Central memory CD8-positive, alpha-beta T cell (primary cell): ENCODE results near the gene MECR.
A peak's percentile ranks its signal among the peaks of the same experiment; 100 is the strongest.

Source experiments
- ATAC-seq: fragments of 150-1000 bp; cut with Tn5 transposase; replicated peaks from 2 replicates; pipeline ENCODE4 v1.10.0; 2022; ENCODE audit warnings: mild to moderate bottlenecking, moderate FRiP score, moderate number of reproducible peaks; ENCODE audit not compliant: poor library complexity, severe bottlenecking; ENCODE audit errors: extremely low read depth
- DNase-seq, 2 donors: peaks; one replicate each; pipeline ENCODE4 v3.0.0; 2021; ENCODE audit warnings: low spot score in 2 of 2
- H3K27ac Mint-ChIP-seq: one replicate; pipeline ENCODE4 v1.8.0; 2022; ENCODE audit warnings: low read depth, mild to moderate bottlenecking, moderate library complexity, mixed read lengths
- H3K27me3 Mint-ChIP-seq: one replicate; pipeline ENCODE4 v1.8.0; 2022; ENCODE audit warnings: mixed read lengths
- H3K36me3 Mint-ChIP-seq: one replicate; pipeline ENCODE4 v1.8.0; 2022; ENCODE audit warnings: mild to moderate bottlenecking, moderate library complexity, mixed read lengths; ENCODE audit not compliant: insufficient read depth
- H3K4me1 Mint-ChIP-seq: one replicate; pipeline ENCODE4 v1.8.0; 2022; ENCODE audit warnings: mixed read lengths
- H3K4me3 Mint-ChIP-seq: one replicate; pipeline ENCODE4 v1.8.0; 2022; ENCODE audit warnings: mild to moderate bottlenecking, moderate library complexity, mixed read lengths
- H3K9me3 Mint-ChIP-seq: one replicate; pipeline ENCODE4 v1.8.0; 2022; ENCODE audit warnings: mixed read lengths

The MECR gene

DNA sequence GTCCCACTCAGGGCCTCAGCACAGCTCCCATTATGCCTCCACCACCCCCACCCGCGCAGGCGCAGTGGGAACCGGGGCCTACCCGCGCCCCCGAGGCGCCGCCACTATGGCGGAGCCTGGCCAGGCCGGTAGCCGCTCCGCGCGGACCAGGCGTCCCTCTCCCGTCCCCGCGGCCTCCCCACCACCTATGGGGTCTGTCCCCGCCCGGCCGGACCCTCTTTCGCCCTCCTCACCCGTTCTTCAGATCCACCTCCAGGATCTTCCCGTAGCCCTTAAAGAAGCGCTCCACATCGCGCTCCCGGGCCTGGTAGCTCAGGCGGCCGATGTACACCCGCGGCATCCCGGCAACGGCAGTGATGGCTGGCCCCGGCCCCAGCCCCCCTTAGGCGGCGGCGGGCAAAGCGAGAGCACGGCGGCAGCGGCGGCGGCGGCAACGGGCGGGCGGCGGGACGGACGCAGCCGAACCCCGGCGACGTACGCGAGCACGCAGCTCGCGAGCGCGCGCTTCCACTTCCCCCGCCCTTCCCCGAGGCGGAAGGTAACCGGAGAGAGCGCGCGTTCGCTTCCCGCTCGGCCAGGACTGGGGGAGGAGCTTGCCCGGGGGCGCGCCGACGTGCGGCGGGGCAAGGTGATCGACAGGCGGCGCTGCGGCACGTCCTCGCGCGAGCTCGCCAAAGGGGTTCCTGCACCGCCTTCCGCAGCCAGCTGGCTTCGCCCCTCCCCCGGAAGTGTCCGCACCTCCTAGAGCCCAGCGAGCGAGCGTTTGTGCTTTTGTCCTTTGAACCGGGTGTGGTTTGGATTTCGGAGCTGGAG is 49.1 kb downstream of the MECR start, which contains the start of gene SRSF4:
SRSF4 (minus strand) TSS at position 488 of the 813 bp plus-strand sequence; CDS start at position 340, 148 bp downstream.
- Mint-ChIP-seq H3K9me3 (no peaks in the 10 kb centered on the region), H3K4me1 (peaks cover 45% of the 10 kb centered on the region), H3K27ac (peak within 1 kb of the TSS; percentile 94), H3K27me3 (no peaks in the 10 kb centered on the region), H3K36me3 (peaks cover 25% of the 10 kb centered on the region), H3K4me3 (peak within 1 kb of the TSS; percentile 85)
- DNase-seq, result peak; percentile 99
- peak; percentile 89 for ATAC-seq

DNA sequence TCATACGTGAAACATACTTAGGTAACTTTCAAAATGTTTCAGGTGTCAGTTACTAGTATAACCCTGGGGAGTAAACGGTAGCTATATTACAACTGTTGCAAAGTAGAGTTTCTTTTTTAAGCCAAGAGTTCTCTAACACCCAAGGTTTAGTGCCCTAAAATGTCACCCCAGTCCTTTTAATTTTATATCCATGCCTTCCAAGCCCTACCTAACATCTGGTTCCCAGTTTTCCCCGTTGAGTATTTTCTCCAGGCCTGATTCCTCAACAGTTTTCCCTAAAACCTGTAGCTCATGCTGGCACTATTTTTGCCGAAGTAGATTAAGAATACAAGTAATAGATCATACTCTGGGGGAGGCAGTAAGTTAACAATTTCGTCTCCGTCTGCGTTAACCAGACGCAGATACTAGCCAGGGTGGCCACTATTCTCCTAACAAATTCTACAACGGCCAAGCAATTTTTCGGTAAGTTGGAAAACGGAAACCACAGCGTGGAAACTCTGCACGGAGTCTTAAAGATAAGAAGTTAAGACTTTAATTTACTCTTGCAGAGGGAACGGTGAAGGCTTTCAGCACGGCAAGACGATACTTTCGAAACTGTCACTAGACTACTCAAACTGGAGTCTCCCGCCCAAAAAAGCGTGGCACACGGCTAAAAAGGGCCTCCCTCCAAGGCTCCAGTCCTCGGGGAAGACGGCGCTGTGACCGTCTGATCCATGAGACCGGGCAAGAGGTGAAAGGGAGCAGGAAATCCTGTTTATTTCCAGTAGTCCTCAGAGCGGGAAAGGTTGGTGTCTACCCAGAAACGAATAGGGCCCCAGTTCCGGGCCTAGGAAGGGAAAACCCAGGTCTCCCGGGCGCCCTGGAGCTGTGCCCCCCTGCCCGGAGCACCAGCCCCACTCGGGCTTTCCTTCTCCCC is 50.0 kb downstream of the MECR start:
- H3K36me3 Mint-ChIP-seq, result peaks cover 27% of the 10 kb centered on the region
- H3K9me3 Mint-ChIP-seq, result no peaks in the 10 kb centered on the region
- peak overlapping the region; percentile 94 for H3K27ac Mint-ChIP-seq
- H3K4me1 Mint-ChIP-seq, result peaks cover 49% of the 10 kb centered on the region
- no peaks in the 10 kb centered on the region for H3K27me3 Mint-ChIP-seq
- peak overlapping the region; percentile 85 for H3K4me3 Mint-ChIP-seq
- ATAC-seq (no peak), DNase-seq (no peak)

DNA sequence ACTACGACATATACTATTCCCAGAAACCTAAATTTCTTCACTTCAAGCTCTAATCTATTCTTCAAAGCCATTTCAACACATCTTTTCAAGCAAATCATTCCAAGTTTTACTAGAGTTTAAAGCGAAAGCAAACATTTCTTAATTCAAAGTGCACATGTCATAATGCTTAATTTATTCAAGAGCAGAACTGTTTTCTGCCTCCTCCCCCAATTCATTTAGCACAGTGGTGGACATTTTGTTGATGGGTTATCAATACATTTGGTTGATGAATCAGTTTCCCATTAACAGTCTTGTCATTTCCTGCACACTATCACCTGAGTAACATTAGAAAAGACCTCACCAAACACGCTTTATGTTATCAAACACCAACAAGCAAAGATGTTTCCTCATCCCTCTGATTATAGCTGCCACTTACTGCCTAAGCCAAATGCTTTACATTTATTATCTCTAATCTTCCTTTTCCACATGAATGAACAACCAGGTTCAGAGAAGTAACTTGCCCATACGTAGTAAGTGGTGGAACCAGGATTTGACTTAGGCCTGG is 51.0 kb downstream of the MECR start:
- Mint-ChIP-seq H3K36me3 (peaks cover 27% of the 10 kb centered on the region), H3K4me3 (peak overlapping the region; percentile 85), H3K27ac (peak overlapping the region; percentile 94), H3K9me3 (no peaks in the 10 kb centered on the region), H3K27me3 (no peaks in the 10 kb centered on the region), H3K4me1 (peaks cover 49% of the 10 kb centered on the region)
- ATAC-seq, result no peak
- no peak for DNase-seq

DNA sequence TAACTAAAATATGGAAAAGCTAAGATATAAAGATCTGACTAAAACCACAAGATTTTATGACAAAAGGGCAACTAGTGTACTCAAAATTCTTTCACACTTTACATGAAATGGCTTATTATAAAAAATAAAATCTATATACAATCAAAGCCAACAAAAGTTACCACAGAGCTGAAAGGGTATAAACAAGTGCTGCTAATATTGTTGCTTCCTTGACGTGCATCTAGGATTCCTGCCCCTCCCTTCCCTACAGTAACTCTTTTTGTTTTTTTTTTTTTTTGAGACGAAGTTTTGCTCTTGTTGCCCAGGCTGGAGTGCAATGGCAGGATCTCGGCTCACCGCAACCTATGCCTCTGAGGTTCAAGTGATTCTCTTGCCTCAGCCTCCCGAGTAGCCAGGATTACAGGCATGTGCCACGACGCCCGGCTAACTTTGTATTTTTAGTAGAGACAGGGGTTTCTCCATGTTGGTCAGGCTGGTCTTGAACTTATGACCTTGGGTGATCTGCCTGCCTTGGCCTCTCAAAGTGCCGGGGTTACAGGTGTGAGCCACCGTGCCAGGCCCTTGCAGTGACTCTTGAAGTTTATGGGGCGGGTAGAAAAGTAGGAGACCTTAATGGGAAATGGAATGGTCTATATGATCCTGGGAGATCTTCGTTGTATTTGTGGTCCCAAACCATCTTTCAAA is 53.6 kb downstream of the MECR start:
- ATAC-seq (no peak), DNase-seq (no peak)
- H3K4me1 Mint-ChIP-seq, result peaks cover 56% of the 10 kb centered on the region
- no peaks in the 10 kb centered on the region for H3K27me3 Mint-ChIP-seq
- peaks cover 31% of the 10 kb centered on the region for H3K36me3 Mint-ChIP-seq
- no peaks in the 10 kb centered on the region for H3K9me3 Mint-ChIP-seq
- H3K4me3 Mint-ChIP-seq, result peak overlapping the region; percentile 49
- H3K27ac Mint-ChIP-seq, result peak overlapping the region; percentile 67

DNA sequence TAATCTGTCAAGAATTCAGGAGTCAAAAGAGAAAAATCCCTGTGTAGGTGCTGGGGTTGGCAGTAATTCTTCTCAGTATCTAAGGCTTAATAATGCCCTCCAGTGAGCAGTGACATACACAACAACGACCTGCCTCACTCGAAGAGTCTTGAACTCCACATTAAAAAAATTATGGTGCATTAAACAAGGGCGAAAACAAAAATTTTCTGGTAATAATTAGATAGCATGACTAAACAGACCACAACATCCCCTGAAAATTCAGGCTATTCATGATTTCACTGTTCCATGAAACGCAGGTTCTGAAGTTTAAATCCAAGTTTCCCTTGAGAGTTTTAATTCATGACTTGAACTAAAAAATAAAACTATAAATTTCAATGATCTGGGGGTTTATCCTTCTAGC is 54.2 kb downstream of the MECR start:
- peaks cover 59% of the 10 kb centered on the region for H3K4me1 Mint-ChIP-seq
- H3K9me3 Mint-ChIP-seq, result no peaks in the 10 kb centered on the region
- peaks cover 28% of the 10 kb centered on the region for H3K36me3 Mint-ChIP-seq
- peak overlapping the region; percentile 67 for H3K27ac Mint-ChIP-seq
- ATAC-seq (no peak), DNase-seq (no peak)
- no peak overlapping the region for H3K4me3 Mint-ChIP-seq
- no peaks in the 10 kb centered on the region for H3K27me3 Mint-ChIP-seq

DNA sequence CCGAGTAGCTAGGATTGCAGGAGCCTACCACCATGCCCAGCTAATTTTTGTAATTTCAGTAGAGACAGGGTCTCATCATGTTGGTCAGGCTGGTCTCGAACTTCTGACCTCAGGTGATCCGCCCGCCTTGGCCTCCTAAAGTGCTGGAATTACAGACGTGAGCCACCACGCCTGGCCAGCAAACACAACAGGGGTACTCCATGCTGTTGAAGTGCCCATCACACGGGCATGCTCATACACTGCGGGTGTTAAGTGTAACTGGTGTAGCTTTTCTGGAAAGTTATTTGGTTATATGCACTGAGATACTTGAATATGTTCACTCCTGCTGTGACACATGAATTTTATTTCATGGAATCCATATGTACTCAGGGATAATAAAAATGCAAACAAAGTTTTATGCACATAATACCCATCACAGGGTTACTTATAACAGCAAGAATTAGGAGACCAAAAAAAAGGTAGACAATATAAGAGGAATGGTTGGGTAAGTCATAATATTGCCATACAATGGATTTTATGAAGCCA is 58.3 kb downstream of the MECR start:
- Mint-ChIP-seq H3K9me3 (no peaks in the 10 kb centered on the region), H3K4me3 (peak overlapping the region; percentile 13), H3K36me3 (peaks cover 20% of the 10 kb centered on the region), H3K4me1 (peaks cover 61% of the 10 kb centered on the region), H3K27ac (no peak overlapping the region), H3K27me3 (no peaks in the 10 kb centered on the region)
- DNase-seq (no peak), ATAC-seq (no peak)

DNA sequence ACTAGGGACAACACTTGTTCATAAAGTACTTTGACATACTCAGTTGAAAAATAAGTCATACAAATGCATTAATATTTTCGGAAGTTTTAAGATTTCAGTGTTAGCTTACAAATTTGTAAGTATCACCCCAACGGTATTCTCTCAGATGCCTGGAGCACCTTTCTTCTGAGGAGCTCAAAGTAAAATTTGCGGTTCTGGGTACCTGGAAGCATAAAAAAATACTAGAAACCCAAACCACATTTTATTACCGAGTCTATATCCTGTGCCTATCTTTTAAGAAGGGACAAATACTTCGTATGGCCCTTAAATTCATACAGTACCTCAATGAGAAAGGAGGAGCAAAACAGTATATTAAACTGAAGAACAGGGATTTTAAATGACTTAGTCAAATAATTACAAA is 59.2 kb downstream of the MECR start:
- Mint-ChIP-seq H3K4me3 (peak overlapping the region; percentile 61), H3K36me3 (peaks cover 26% of the 10 kb centered on the region)
- ATAC-seq, result no peak

GRCh38 chr1:29171089-29171488 is 59.6 kb downstream of the MECR start:
- Mint-ChIP-seq H3K4me3 (peak overlapping the region; percentile 61), H3K36me3 (peaks cover 28% of the 10 kb centered on the region), H3K27me3 (no peaks in the 10 kb centered on the region), H3K4me1 (peaks cover 65% of the 10 kb centered on the region), H3K9me3 (no peaks in the 10 kb centered on the region), H3K27ac (peak overlapping the region; percentile 78)
- no peak for ATAC-seq
- DNase-seq, result no peak

More for the DNA sequence above, 59.2 kb downstream of the MECR start:
- H3K4me1 Mint-ChIP-seq, result peaks cover 63% of the 10 kb centered on the region
- no peak for DNase-seq
- H3K9me3 Mint-ChIP-seq, result no peaks in the 10 kb centered on the region
- no peaks in the 10 kb centered on the region for H3K27me3 Mint-ChIP-seq
- no peak overlapping the region for H3K27ac Mint-ChIP-seq

DNA sequence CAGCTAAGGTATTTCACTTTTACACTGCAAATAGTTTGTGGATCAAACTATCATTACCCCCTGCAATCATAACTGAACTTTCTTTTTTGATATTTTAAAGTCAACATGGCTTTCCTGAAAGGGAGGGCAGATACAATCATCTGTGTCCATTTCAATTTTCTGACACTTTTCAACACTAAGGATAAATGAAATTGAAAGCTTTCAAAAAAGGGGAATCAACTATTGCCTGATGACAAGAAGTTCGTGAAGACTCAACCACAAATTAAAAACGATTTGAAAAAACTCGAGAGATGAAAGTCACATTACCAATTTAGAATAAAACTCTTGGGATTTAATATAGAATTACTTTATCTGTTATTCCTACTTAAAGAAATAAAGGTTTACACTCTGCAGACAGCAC is 60.8 kb downstream of the MECR start:
- Mint-ChIP-seq H3K4me3 (peak overlapping the region; percentile 18), H3K36me3 (peaks cover 38% of the 10 kb centered on the region), H3K4me1 (peaks cover 73% of the 10 kb centered on the region), H3K9me3 (no peaks in the 10 kb centered on the region), H3K27me3 (no peaks in the 10 kb centered on the region), H3K27ac (peak overlapping the region; percentile 78)
- ATAC-seq (no peak), DNase-seq (no peak)

- ATAC-seq (no peak), DNase-seq (no peak)
- H3K27ac Mint-ChIP-seq, result peak overlapping the region; percentile 38
- peaks cover 40% of the 10 kb centered on the region for H3K36me3 Mint-ChIP-seq
- H3K9me3 Mint-ChIP-seq, result no peaks in the 10 kb centered on the region
- H3K27me3 Mint-ChIP-seq, result no peaks in the 10 kb centered on the region
- peaks cover 76% of the 10 kb centered on the region for H3K4me1 Mint-ChIP-seq
- H3K4me3 Mint-ChIP-seq, result no peak overlapping the region
Measured at GRCh38 chr1:29167904-29168303, 62.8 kb downstream of the MECR start.

- H3K9me3 Mint-ChIP-seq, result no peaks in the 10 kb centered on the region
- no peak for ATAC-seq
- H3K27ac Mint-ChIP-seq, result no peak overlapping the region
- H3K4me1 Mint-ChIP-seq, result peaks cover 70% of the 10 kb centered on the region
- no peak for DNase-seq
- no peaks in the 10 kb centered on the region for H3K27me3 Mint-ChIP-seq
- H3K4me3 Mint-ChIP-seq, result no peak overlapping the region
- H3K36me3 Mint-ChIP-seq, result peaks cover 36% of the 10 kb centered on the region
Measured at GRCh38 chr1:29166291-29166878, 64.3 kb downstream of the MECR start.
